Fibroblast of lung (primary cell): ENCODE data around the gene SMARCA4. TPM values are rescaled to one million over a fixed set of nuclear protein-coding genes. Genes with fewer than 3 reads are reported as not detected.

Experiments
- DNase-seq, 2 donors: peaks; one replicate each; pipeline versions ENCODE4 v3.0.0 to v3.0.0-alpha.2; 2010; ENCODE audit warnings: low read depth in 2 of 2
- H2AFZ ChIP-seq: 2 replicates; pipeline ENCODE4 v1.5.1; 2012; ENCODE audit warnings: low read length, control low read depth, inconsistent platforms
- H3K27ac ChIP-seq: 2 replicates; pipeline ENCODE4 v1.5.1; 2011; ENCODE audit warnings: low read length, control low read depth; ENCODE audit not compliant: insufficient read depth
- H3K27me3 ChIP-seq: 2 replicates; pipeline ENCODE4 v1.5.1; 2011; ENCODE audit warnings: mild to moderate bottlenecking, low read length; ENCODE audit not compliant: control insufficient read depth, insufficient read depth
- H3K36me3 ChIP-seq: 2 replicates; pipeline ENCODE4 v1.5.1; 2011; ENCODE audit warnings: low read length; ENCODE audit not compliant: control insufficient read depth, insufficient read depth
- H3K4me1 ChIP-seq: 2 replicates; pipeline ENCODE4 v1.5.1; 2011; ENCODE audit warnings: low read length; ENCODE audit not compliant: control insufficient read depth, insufficient read depth; ENCODE audit errors: extremely low read depth
- H3K4me2 ChIP-seq: 2 replicates; pipeline ENCODE4 v1.5.1; 2011; ENCODE audit warnings: low read length, control low read depth; ENCODE audit not compliant: insufficient read depth; ENCODE audit errors: extremely low read depth
- H3K4me3 ChIP-seq, 4 experiments: fragments of 200-600 bp in 1 of 4; sonication (generic) in 1 of 4; replicated peaks in 1 of 4; 2 replicates each; pipeline ENCODE4 v1.5.1; 2011 to 2016; ENCODE audit warnings: low read length in 4 of 4, low read depth in 3 of 4, mild to moderate bottlenecking in 3 of 4, control low read depth in 2 of 4, inconsistent platforms in 1 of 4, mixed read lengths in 1 of 4; ENCODE audit not compliant: insufficient read depth in 1 of 4; ENCODE audit errors: control extremely low read depth in 1 of 4
- H3K79me2 ChIP-seq: 2 replicates; pipeline ENCODE4 v1.5.1; 2012; ENCODE audit warnings: mild to moderate bottlenecking, low read length, inconsistent platforms; ENCODE audit not compliant: control insufficient read depth, insufficient read depth
- H3K9ac ChIP-seq: 2 replicates; pipeline ENCODE4 v1.5.1; 2011; ENCODE audit warnings: mild to moderate bottlenecking, low read length, control low read depth; ENCODE audit not compliant: insufficient read depth
- H3K9me3 ChIP-seq: 2 replicates; pipeline ENCODE4 v1.5.1; 2012; ENCODE audit warnings: low read depth, low read length; ENCODE audit not compliant: control insufficient read depth, insufficient read depth
- H4K20me1 ChIP-seq: 2 replicates; pipeline ENCODE4 v1.5.1; 2011; ENCODE audit warnings: low read length; ENCODE audit not compliant: control insufficient read depth, insufficient read depth; ENCODE audit errors: extremely low read depth
- EZH2 ChIP-seq: IDR thresholded peaks from 2 replicates; pipeline ENCODE4 v1.5.1; 2012; ENCODE audit warnings: low read length, control low read depth, mild to moderate bottlenecking; ENCODE audit errors: missing control alignments
- polyA plus RNA-seq, 2 donors: library from polyadenylated mRNA; depleted of rRNA in 1 of 2; stranded (reverse) in 1 of 2; unstranded in 1 of 2; fragments of >200 nt; gene quantifications; 2 replicates each; pipeline ENCODE4 v1.2.1, GENCODE V29; 2011 to 2012; ENCODE audit warnings: missing spikeins in 1 of 2
- total RNA-seq: library from RNA; depleted of rRNA; stranded (reverse); fragments of >200 nt; gene quantifications from 2 replicates; pipeline ENCODE4 v1.2.1, GENCODE V29; 2014
- TF ChIP-seq, protein P1 (sequence below), 2 donors: IDR thresholded peaks in 1 of 2; conservative IDR thresholded peaks in 1 of 2; 1 replicate in 1 of 2; 2 replicates in 1 of 2; pipeline ENCODE4 v1.5.1; 2011 to 2012; ENCODE audit warnings: low read length in 2 of 2, control low read depth in 1 of 2, inconsistent platforms in 1 of 2, low read depth in 1 of 2, mild to moderate bottlenecking in 1 of 2

Gene SMARCA4
- total and polyA plus RNA-seq, 2 donors (not counting 1 experiment from before 2014, with no cell fraction given) = 28.1 to 61.1 TPM

GRCh38 chr19:10964903-10965302 lies 4.1 kb downstream of the SMARCA4 start:
- peaks cover 1% of the 10 kb centered on the region for H3K36me3 ChIP-seq
- H3K79me2 ChIP-seq = peaks cover 77% of the 10 kb centered on the region
- no peaks in the 10 kb centered on the region for H3K9me3 ChIP-seq
- H3K4me1 ChIP-seq = no peaks in the 10 kb centered on the region
- no peak overlapping the region for H3K27ac ChIP-seq
- H3K4me3 ChIP-seq = no peak overlapping the region
- H3K9ac ChIP-seq = no peak overlapping the region
- H4K20me1 ChIP-seq = no peaks in the 10 kb centered on the region
- H2AFZ ChIP-seq = no peak overlapping the region
- TF ChIP-seq EZH2 = no peak
- TF ChIP-seq, protein P1, sequence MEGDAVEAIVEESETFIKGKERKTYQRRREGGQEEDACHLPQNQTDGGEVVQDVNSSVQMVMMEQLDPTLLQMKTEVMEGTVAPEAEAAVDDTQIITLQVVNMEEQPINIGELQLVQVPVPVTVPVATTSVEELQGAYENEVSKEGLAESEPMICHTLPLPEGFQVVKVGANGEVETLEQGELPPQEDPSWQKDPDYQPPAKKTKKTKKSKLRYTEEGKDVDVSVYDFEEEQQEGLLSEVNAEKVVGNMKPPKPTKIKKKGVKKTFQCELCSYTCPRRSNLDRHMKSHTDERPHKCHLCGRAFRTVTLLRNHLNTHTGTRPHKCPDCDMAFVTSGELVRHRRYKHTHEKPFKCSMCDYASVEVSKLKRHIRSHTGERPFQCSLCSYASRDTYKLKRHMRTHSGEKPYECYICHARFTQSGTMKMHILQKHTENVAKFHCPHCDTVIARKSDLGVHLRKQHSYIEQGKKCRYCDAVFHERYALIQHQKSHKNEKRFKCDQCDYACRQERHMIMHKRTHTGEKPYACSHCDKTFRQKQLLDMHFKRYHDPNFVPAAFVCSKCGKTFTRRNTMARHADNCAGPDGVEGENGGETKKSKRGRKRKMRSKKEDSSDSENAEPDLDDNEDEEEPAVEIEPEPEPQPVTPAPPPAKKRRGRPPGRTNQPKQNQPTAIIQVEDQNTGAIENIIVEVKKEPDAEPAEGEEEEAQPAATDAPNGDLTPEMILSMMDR (conservative IDR thresholded peaks at IDR 0.05 in 1 of 2, IDR thresholded peaks at IDR 0.05 in 1 of 2; ENCODE audit: low read depth in 1 of 2, low read length in 2 of 2) = no peak
- no peak overlapping the region for H3K4me2 ChIP-seq
- no peak for DNase-seq
- H3K27me3 ChIP-seq = no peaks in the 10 kb centered on the region

- peaks cover 82% of the 10 kb centered on the region for H3K79me2 ChIP-seq
These were observed 4.6 kb downstream of the SMARCA4 start for GRCh38 chr19:10965398-10965797.

GRCh38 chr19:10966809-10967208 lies 6.0 kb downstream of the SMARCA4 start:
- TF ChIP-seq EZH2 = no peak
- TF ChIP-seq, protein P1 (conservative IDR thresholded peaks at IDR 0.05 in 1 of 2, IDR thresholded peaks at IDR 0.05 in 1 of 2; ENCODE audit: low read depth in 1 of 2, low read length in 2 of 2) = no peak
- Histone ChIP-seq H4K20me1 (no peaks in the 10 kb centered on the region), H3K27ac (no peak overlapping the region), H3K79me2 (peaks cover 86% of the 10 kb centered on the region), H3K9me3 (no peaks in the 10 kb centered on the region), H3K4me3 (no peak overlapping the region), H3K27me3 (no peaks in the 10 kb centered on the region), H3K36me3 (peaks cover 1% of the 10 kb centered on the region), H3K9ac (no peak overlapping the region), H2AFZ (no peak overlapping the region), H3K4me1 (no peaks in the 10 kb centered on the region), H3K4me2 (no peak overlapping the region)
- no peak for DNase-seq

More at GRCh38 chr19:10965398-10965797, 4.6 kb downstream of the SMARCA4 start:
- Histone ChIP-seq H3K27me3 (no peaks in the 10 kb centered on the region), H3K4me1 (no peaks in the 10 kb centered on the region), H4K20me1 (no peaks in the 10 kb centered on the region), H3K9ac (no peak overlapping the region), H3K4me2 (no peak overlapping the region), H2AFZ (no peak overlapping the region), H3K27ac (no peak overlapping the region), H3K4me3 (no peak overlapping the region), H3K9me3 (no peaks in the 10 kb centered on the region), H3K36me3 (peaks cover 1% of the 10 kb centered on the region)
- DNase-seq = no peak
- TF ChIP-seq EZH2 = no peak
